Measurements from ENCODE around the gene DOCK1. TPM values are rescaled to one million over a fixed set of nuclear protein-coding genes. Genes with fewer than 3 reads are reported as not detected.

Gene DOCK1
- total RNA-seq, 1 experiment from 2014 or later, result 82.2 TPM

DNA sequence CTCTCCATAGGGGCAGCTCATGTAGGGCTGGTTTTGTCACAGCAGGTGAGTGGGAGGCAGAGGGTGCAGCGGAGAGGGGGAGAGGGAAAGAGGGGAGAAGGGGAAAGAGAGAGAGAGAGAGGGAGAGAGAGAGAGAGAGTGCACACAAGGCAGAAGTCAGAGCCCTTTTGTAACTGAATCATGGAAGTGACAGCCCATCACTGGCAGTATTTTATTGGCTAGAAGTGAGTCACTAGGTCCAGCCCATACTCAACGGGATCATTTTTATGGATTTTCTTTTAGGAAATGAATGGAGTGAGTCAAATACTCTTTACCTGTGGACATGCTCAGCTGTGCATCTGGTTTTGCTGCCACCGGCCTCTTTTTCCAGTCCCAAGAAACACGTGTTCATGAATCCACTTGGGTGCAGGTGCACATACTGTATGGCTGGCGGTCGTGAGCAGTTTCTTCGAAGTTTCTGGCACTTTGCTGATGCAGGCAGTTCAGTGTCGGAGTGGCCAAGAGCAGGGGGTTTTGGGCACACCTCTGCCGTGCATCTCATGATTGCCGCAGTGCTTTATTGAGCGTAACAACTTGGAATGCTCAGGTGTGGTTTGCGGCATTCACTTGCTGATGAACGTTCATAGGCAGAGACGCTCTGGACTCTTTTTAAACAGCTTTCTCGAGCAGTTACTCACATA lies 40.3 kb downstream of the DOCK1 start:
- Mint-ChIP-seq H3K4me3 (ENCODE audit: unreplicated experiment) (no peak overlapping the region), H3K27ac (ENCODE audit: unreplicated experiment) (no peak overlapping the region), H3K4me1 (ENCODE audit: low read depth, unreplicated experiment) (no peaks in the 10 kb centered on the region), H3K9me3 (ENCODE audit: unreplicated experiment) (peaks cover 18% of the 10 kb centered on the region), H3K27me3 (ENCODE audit: insufficient read depth, unreplicated experiment) (no peaks in the 10 kb centered on the region), H3K36me3 (ENCODE audit: insufficient read depth, unreplicated experiment) (peaks cover 23% of the 10 kb centered on the region)
- BruUV-seq (replicated peaks), result no TSS peak
- Histone ChIP-seq H3K9me3 (peaks cover 8% of the 10 kb centered on the region), H3K36me3 (ENCODE audit: control insufficient read depth, insufficient read depth, low read length) (no peaks in the 10 kb centered on the region; the same call in 1 of the 2 replicates), H3K4me1 (peaks cover 5% of the 10 kb centered on the region; the same call in 1 of the 2 replicates), H3K27me3 (replicated peaks; ENCODE audit: control insufficient read depth, insufficient read depth, low read length) (no peaks in the 10 kb centered on the region), H3K4me3 (ENCODE audit: low read depth, low read length) (no peak overlapping the region)
- intact Hi-C loops (cut with micrococcal nuclease; ENCODE audit: unreplicated experiment), result no loop called here
- TF ChIP-seq, protein P1, sequence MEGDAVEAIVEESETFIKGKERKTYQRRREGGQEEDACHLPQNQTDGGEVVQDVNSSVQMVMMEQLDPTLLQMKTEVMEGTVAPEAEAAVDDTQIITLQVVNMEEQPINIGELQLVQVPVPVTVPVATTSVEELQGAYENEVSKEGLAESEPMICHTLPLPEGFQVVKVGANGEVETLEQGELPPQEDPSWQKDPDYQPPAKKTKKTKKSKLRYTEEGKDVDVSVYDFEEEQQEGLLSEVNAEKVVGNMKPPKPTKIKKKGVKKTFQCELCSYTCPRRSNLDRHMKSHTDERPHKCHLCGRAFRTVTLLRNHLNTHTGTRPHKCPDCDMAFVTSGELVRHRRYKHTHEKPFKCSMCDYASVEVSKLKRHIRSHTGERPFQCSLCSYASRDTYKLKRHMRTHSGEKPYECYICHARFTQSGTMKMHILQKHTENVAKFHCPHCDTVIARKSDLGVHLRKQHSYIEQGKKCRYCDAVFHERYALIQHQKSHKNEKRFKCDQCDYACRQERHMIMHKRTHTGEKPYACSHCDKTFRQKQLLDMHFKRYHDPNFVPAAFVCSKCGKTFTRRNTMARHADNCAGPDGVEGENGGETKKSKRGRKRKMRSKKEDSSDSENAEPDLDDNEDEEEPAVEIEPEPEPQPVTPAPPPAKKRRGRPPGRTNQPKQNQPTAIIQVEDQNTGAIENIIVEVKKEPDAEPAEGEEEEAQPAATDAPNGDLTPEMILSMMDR (IDR thresholded peaks at IDR 0.05; ENCODE audit: insufficient read depth in 1 of 2, low read depth in 1 of 2, low read length in 1 of 2, severe bottlenecking in 1 of 2, unreplicated experiment in 1 of 2), result no peak
- DNase-seq, result no peak
- ChIA-PET POLR2A (no interaction called here), CTCF (no interaction called here)

DNA sequence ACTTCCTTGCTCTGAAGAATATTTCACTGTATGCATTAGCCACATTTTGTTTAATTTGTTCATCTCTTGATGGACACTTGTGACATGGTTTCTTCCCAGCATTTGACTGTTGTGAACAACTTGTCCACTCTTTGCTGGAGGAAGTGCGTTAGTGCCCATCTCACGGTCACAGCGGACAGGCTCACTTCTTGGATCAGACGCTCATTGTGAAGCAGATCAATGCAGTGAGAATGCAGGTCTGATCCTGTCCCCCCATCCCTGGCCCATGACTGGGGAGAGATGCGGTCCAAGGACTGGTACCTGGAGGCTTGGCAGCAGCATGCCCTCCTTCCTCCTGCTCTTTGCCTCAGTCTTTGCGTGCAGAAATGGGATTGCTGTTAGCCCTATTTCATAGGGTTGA lies 41.5 kb downstream of the DOCK1 start:
- no peaks in the 10 kb centered on the region for H3K27me3 Mint-ChIP-seq (ENCODE audit: insufficient read depth, unreplicated experiment)
- intact Hi-C loops (cut with micrococcal nuclease; ENCODE audit: unreplicated experiment), result no loop called here
- no TSS peak for BruUV-seq (replicated peaks)

DNA sequence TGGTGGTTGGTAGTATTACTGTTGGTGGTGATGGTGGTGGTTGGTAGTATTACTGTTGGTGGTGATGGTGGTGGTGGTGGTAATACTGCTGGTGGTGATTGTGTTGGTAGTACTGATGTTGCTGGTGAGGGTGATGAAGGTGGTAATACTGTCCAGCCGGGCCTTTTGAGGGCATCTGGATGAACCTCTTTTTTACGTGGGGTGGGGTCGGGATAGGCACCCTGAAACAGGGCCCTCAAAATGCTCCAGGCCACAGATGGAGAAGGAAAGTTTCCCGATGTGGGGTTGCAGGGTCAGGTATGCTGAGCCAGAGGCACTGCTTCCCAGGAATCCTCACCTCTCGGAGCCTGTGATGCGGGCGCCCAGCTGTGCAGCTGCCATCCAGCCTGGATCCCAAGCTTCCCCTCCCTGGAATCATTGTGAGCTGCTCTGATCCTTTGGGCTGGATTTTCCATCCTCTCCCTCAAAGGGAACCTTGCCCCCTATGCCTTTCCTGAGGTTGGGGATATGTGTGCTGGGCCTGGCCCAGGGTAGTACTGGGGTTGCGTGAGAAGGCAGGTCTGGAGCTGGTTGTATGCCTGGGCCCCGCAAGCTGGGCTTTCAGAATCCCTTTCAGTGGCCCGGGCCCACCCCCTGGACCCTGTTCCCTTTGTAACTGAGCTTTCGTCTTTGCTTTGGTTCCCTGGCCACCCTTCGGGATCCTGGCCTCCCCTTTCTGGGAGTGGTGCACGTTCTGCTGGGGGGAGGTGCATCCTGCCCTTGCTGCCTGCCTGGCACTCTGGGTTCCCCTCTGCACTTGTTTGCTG lies 43.3 kb downstream of the DOCK1 start:
- H3K27me3 ChIP-seq (replicated peaks; ENCODE audit: control insufficient read depth, insufficient read depth, low read length), result no peaks in the 10 kb centered on the region
- no peaks in the 10 kb centered on the region for H3K4me1 ChIP-seq
- intact Hi-C loops (cut with micrococcal nuclease; ENCODE audit: unreplicated experiment), result no loop called here
- POLR2A ChIA-PET, result no interaction called here
- TF ChIP-seq, protein P1 (IDR thresholded peaks at IDR 0.05; ENCODE audit: insufficient read depth in 1 of 2, low read depth in 1 of 2, low read length in 1 of 2, severe bottlenecking in 1 of 2, unreplicated experiment in 1 of 2), result no peak
- Mint-ChIP-seq H3K4me3 (ENCODE audit: unreplicated experiment) (no peak overlapping the region), H3K4me1 (ENCODE audit: low read depth, unreplicated experiment) (no peaks in the 10 kb centered on the region), H3K27me3 (ENCODE audit: insufficient read depth, unreplicated experiment) (no peaks in the 10 kb centered on the region), H3K36me3 (ENCODE audit: insufficient read depth, unreplicated experiment) (peaks cover 17% of the 10 kb centered on the region), H3K9me3 (ENCODE audit: unreplicated experiment) (peaks cover 18% of the 10 kb centered on the region), H3K27ac (ENCODE audit: unreplicated experiment) (no peak overlapping the region)
- no peak overlapping the region for H3K4me3 ChIP-seq (ENCODE audit: low read depth, low read length)
- no peaks in the 10 kb centered on the region; the same call in 1 of the 2 replicates for H3K36me3 ChIP-seq (ENCODE audit: control insufficient read depth, insufficient read depth, low read length)
- BruUV-seq (replicated peaks), result no TSS peak
- CTCF ChIA-PET, result no interaction called here
- peaks cover 21% of the 10 kb centered on the region for H3K9me3 ChIP-seq
- DNase-seq, result no peak

More for the DNA sequence above, 41.5 kb downstream of the DOCK1 start:
- peaks cover 18% of the 10 kb centered on the region for H3K9me3 Mint-ChIP-seq (ENCODE audit: unreplicated experiment)
- no peak for DNase-seq
- no peak overlapping the region for H3K4me3 Mint-ChIP-seq (ENCODE audit: unreplicated experiment)
- ChIA-PET POLR2A (no interaction called here), CTCF (no interaction called here)
- H3K9me3 ChIP-seq, result peaks cover 19% of the 10 kb centered on the region
- H3K36me3 Mint-ChIP-seq (ENCODE audit: insufficient read depth, unreplicated experiment), result peaks cover 23% of the 10 kb centered on the region
- H3K4me1 Mint-ChIP-seq (ENCODE audit: low read depth, unreplicated experiment), result no peaks in the 10 kb centered on the region
- H3K36me3 ChIP-seq (ENCODE audit: control insufficient read depth, insufficient read depth, low read length), result no peaks in the 10 kb centered on the region; the same call in 1 of the 2 replicates
- TF ChIP-seq, protein P1 (IDR thresholded peaks at IDR 0.05; ENCODE audit: insufficient read depth in 1 of 2, low read depth in 1 of 2, low read length in 1 of 2, severe bottlenecking in 1 of 2, unreplicated experiment in 1 of 2), result no peak
- H3K27me3 ChIP-seq (replicated peaks; ENCODE audit: control insufficient read depth, insufficient read depth, low read length), result no peaks in the 10 kb centered on the region
- H3K27ac Mint-ChIP-seq (ENCODE audit: unreplicated experiment), result no peak overlapping the region
- no peak overlapping the region for H3K4me3 ChIP-seq (ENCODE audit: low read depth, low read length)
- H3K4me1 ChIP-seq, result no peaks in the 10 kb centered on the region
